ENCODE measurements around the gene CHD6.

CHD6 gene

DNA sequence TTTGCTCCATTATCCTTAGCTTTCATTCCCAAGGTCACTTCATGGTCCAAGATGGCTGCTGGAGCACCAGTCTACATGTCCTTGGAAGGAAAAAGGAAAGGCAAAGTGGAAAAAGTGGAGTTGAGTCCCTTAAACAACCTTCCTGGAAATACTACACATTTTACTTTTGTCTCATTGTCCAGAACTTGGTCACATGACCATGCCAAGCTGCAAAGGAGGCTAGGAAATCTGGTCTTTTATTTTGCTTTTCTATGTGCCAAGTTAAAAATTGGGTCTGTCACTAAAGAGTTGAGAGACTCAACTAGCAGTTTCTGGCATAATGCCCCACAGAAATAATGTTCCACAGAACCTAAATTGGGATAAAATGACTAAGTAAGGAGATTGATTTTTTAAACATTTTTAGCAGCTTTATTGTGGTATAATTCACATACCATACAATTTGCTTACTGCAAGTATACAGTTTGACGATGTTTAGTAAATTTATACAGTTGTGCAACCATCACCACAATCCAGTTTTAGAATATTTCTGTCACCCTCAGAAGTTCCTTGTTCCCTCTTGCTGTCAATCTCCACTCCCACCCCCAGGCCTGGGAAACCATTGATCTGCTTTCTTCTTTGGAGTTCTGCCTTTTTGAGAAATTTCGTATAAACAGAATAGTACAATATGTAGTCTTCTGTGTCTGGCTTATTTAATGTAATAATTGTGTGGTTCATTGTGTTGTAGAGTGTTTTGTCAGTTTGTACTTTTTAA, 5.6 kb upstream of the CHD6 start:
- no peak for DNase-seq (ENCODE audit: low spot score)

GRCh38 chr20:41622584-41622983, 4.4 kb upstream of the CHD6 start:
- no peak for DNase-seq (ENCODE audit: low spot score)

- no peak for DNase-seq (ENCODE audit: low spot score)
Measured at GRCh38 chr20:41621971-41622370, 3.8 kb upstream of the CHD6 start.

DNA sequence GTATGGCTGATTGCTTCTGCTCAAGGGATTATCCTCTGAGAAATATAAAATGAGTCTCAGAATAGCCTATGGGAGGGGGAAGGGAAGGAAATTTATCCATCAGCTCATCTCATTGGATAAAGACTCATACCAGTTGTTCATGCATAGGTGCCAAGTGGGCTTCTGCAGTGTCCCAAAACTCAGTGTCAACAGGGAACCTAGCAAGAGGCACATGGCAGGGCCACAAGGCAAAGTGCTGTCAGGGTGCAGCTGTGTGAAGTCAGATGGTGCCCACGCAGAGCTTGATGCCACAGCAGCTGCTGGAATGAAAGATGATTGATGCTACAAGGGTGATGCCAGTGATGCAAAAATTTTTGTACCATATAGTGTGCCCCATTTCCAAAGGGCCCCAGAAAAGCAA, 3.2 kb upstream of the CHD6 start:
- DNase-seq (ENCODE audit: low spot score) = no peak

DNA sequence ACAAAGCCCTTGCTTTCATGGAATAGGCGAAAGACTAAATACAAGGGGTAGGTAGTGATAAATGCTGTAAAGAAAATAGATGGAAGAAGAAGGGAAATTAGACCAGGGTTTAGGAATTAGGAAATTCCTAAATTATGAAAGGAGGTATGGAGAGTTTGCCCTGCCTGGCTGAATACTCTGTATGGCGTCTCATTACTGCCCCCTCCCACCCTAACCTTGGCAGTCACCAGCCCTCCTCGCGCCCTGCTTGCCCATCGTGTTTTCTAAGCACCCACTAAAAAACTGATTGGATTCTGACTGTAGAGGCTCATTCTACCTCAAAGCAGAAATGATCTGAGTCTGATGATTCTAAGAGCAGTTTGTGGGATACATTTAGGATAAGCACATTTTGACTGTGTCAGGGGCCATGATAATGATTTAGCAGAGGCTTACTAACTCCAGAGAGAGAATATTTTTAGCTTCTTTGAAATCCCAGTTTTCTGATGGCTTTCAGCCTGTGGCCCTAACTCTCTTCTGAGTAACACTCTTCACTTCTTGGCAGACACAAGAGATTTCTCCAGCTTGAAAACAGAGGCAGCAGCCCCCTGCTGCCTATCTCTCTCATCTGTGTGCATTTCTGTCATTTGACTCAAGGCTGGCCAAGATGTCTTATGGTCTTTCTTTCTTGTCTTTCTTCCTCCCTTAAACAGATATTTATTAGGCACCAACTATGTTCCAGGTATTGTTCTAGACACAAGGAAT, 1.4 kb upstream of the CHD6 start:
- DNase-seq (ENCODE audit: low spot score) = peak; percentile 16

DNA sequence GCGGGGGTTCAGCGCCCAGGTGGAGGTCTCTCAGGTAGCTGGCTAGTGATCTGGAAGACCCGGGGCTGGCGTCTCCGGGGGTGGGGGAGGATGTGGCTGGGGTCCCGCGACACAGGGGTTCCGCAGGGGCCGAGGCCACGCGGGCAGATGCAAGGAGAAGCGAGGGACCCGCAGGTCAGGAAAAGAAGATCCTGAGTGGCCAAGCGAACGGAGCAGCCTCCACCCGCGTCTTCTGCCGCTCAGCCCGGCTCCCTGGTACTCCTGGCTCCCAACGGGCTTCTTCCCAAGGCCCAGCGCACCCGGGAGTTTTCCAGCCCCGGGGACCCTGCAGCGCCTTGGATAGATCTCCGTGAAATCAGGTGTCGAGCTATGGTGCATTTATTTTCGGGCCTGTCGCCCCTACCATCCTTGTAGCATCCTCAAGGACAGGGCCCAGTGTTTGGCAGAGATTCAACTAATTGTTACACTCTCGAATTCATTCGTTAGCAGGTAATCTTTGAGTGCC, 682 bp upstream of the CHD6 start:
- peak; percentile 25 for DNase-seq (ENCODE audit: low spot score)

GRCh38 chr20:41617059-41617901, 897 bp downstream of the CHD6 start:
- DNase-seq (ENCODE audit: low spot score) = peak; percentile 18

- no peak for DNase-seq (ENCODE audit: low spot score)
Measured at GRCh38 chr20:41616228-41616627, 1.9 kb downstream of the CHD6 start.

DNA sequence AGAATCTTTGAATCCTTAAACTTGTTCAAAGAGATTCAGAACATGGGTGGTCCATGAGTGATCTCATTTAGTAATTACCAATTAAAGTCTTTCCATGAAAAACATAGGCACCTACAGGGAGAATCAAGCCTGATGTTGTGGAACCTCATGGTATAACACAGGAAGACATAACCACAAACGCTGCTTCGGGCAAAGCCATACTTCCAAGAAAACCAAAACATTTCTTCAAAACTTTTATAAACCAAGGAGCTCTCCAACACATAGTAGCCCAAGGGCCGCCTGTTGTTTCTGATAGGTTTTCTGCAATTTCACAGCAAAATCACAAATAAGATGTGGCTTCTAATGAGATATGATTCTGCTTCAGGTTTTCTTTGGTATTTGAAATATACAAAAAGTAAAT, 2.5 kb downstream of the CHD6 start:
- DNase-seq (ENCODE audit: low spot score) = no peak

- no peak for DNase-seq (ENCODE audit: low spot score)
Measured at GRCh38 chr20:41615110-41615509, 3.1 kb downstream of the CHD6 start.

DNA sequence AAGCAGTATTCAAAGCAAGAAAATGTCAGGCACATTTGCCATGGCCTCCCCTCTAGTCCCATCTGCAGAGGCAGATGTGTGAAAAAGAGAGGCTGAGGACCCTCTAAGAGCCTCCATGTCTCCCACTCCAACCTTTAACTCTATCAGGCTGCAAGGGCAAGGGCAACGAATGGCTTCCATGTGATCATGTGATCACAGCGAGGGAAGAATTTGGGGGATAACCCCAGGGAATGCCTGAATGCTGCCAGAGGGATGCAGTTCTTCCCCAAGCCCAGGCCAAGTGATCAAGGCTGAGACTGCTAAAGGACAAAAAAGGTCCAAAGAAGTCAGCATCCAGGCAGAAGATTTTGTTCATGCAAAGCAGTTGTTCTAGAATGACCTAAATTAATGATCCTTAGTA, 4.9 kb downstream of the CHD6 start:
- no peak for DNase-seq (ENCODE audit: low spot score)

- DNase-seq (ENCODE audit: low spot score) = no peak
Measured at GRCh38 chr20:41609474-41609873, 8.7 kb downstream of the CHD6 start.

DNA sequence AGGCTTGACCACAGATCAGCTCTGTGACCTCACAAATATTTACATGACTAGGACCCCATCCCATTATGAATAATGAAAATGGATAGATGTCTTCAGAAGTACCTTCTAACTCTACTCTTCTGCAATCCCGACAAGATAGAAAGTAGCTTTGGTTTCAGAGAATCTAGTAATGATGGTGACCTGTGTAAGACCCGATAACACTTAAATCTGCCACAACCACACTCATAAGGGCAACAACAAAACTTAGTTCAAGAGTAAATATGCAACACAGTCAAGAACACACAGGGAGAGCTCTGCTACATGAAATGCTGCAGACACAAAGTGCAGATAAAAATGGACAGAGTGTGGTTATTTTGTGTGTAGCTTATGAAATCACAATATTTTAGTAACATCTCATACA, 9.6 kb downstream of the CHD6 start:
- no peak for DNase-seq (ENCODE audit: low spot score)

GRCh38 chr20:41607791-41608190, 10.4 kb downstream of the CHD6 start:
- DNase-seq (ENCODE audit: low spot score) = no peak

DNA sequence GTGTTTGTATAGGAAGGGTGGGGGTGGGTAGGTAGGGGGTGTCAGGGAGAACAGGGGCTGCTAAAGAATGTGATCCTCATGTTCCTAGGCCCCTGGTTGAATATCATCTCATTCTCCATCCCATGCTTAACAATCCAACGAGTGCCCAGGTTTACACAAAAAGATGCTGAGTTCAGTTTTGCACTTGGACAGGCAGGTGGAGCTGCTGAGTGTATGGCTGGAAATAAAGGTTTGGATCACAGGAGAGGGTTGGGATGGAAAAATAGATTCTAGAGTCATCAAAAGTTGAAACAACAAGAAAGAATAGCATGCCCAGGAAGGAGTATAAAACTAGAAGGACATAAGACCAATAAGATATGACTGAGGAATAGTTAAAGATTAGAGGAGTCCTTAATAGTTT, 14.2 kb downstream of the CHD6 start:
- no peak for DNase-seq (ENCODE audit: low spot score)

- no peak for DNase-seq (ENCODE audit: low spot score)
Measured at GRCh38 chr20:41601742-41602141, 16.4 kb downstream of the CHD6 start.

GRCh38 chr20:41600926-41601631, 17.1 kb downstream of the CHD6 start:
- no peak for DNase-seq (ENCODE audit: low spot score)

DNA sequence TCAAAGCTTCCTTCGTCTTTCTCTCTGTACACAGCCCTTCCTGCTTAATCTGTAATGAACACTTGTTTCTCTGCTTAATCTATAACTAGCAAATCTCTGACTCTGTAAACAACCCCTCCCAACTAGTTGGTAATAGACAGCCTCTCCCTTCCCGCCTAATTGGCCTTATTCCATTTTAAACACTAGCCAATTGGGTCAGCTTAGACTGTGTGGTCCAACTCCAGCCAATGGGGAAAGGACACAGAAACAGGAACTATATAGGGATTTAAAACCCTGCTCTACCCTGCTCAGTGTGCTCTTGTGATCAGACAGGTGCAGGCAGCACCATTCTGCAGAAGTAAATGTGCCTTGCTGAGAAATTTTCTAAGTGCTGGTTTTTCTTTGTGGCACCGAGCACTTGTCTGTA, 18.5 kb downstream of the CHD6 start:
- no peak for DNase-seq (ENCODE audit: low spot score)

GRCh38 chr20:41598719-41599118, 19.5 kb downstream of the CHD6 start:
- DNase-seq (ENCODE audit: low spot score) = no peak

- no peak for DNase-seq (ENCODE audit: low spot score)
Measured at GRCh38 chr20:41594514-41595322, 23.5 kb downstream of the CHD6 start.

Data from pons (tissue), 1 donor.